Immature natural killer cell (primary cell): Measurements from ENCODE around the gene PIWIL4. TPM values are rescaled to one million over a fixed set of nuclear protein-coding genes. Genes with fewer than 3 reads are reported as not detected.
"Not testable (repeated sequence)": the region's sequence is repeated elsewhere in the genome, so short reads cannot be mapped to it uniquely, and the experiment has no call there.

Experiments
- DNase-seq, 3 donors: peaks; one replicate each; pipeline ENCODE4 v3.0.0; 2022; ENCODE audit warnings: mixed read lengths in 1 of 3
- H3K27ac Mint-ChIP-seq, 6 donors: one replicate each; pipeline ENCODE4 v1.8.0; 2020; ENCODE audit warnings: mixed read lengths in 6 of 6, mild to moderate bottlenecking in 5 of 6, inconsistent platforms in 4 of 6, moderate library complexity in 3 of 6
- H3K27me3 Mint-ChIP-seq, 3 donors: one replicate each; pipeline ENCODE4 v1.8.0; 2020 to 2021; ENCODE audit warnings: low read depth in 3 of 3, mild to moderate bottlenecking in 3 of 3, mixed read lengths in 3 of 3, moderate library complexity in 3 of 3, inconsistent platforms in 1 of 3
- H3K36me3 Mint-ChIP-seq, 3 donors: one replicate each; pipeline ENCODE4 v1.8.0; 2020; ENCODE audit warnings: mixed read lengths in 3 of 3, inconsistent platforms in 2 of 3, mild to moderate bottlenecking in 2 of 3
- H3K4me1 Mint-ChIP-seq, 2 donors: one replicate each; pipeline ENCODE4 v1.8.0; 2020; ENCODE audit warnings: inconsistent platforms in 2 of 2, mild to moderate bottlenecking in 2 of 2, mixed read lengths in 2 of 2, moderate library complexity in 1 of 2
- H3K4me3 Mint-ChIP-seq, 5 donors: one replicate each; pipeline ENCODE4 v1.8.0; 2020; ENCODE audit warnings: mild to moderate bottlenecking in 5 of 5, mixed read lengths in 5 of 5, inconsistent platforms in 3 of 5, moderate library complexity in 3 of 5
- H3K9me3 Mint-ChIP-seq, 6 donors: one replicate each; pipeline ENCODE4 v1.8.0; 2020; ENCODE audit warnings: mild to moderate bottlenecking in 6 of 6, mixed read lengths in 6 of 6, inconsistent platforms in 4 of 6, moderate library complexity in 3 of 6
- polyA plus RNA-seq, 3 donors: library from polyadenylated mRNA; unstranded; fragments of 300-500 nt; fragmentation: Illumina TruSeq; gene quantifications; one replicate each; pipeline ENCODE4 v1.2.3, GENCODE V29; 2021

PIWIL4 gene
- polyA plus RNA-seq, 3 donors from 2014 or later = 0.85 TPM; not detected in 2

DNA sequence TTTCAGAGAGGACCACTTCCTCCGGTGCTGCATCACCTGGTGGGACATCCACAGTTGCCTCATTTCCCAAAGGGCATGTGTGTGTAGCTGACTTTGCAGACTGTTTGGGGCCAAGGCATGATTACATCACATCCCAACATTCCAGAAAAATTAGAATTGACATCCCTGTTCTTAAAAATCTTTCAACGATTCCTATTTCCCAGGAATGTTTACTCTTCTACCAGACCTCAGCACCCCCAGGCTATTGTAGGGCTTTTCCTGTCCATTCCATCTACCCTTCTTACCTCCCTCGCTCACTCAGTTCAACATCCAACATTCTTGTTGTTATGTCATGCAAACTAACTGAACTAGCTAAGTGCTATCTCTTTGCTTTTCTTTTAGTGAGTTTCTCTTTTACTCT, 37.3 kb downstream of the PIWIL4 start:
- peaks cover 0 to 3% (median 0%) of the 10 kb centered on the region in 6 donors for H3K9me3 Mint-ChIP-seq
- H3K36me3 Mint-ChIP-seq = peaks cover 0 to 5% (median 3%) of the 10 kb centered on the region in 3 donors
- no peak overlapping the region for H3K4me3 Mint-ChIP-seq
- no peak overlapping the region for H3K27ac Mint-ChIP-seq
- H3K27me3 Mint-ChIP-seq = no peaks in the 10 kb centered on the region
- no peaks in the 10 kb centered on the region for H3K4me1 Mint-ChIP-seq
- DNase-seq = no peak

DNA sequence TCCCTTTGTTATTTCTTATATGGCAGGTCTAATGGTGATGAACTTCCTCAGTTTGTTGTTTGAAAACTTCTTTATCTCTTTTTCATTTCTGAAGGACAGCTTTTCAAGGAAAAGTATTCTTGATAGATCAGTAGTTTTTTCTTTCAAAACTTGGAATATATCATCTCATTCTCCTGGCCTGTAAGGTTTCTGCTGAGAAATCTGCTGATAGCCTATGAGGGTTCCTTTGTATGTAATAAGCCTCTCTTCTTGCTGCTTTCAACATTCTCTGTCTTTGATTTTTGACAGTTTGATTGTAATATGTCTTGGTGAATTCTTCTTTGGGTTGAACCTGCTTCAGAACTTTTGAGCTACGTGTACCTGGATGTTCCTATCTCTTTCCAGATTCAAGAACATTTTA, 46.0 kb downstream of the PIWIL4 start:
- DNase-seq = no peak
- Mint-ChIP-seq H3K27me3 (peaks cover 0 to 2% (median 0%) of the 10 kb centered on the region in 3 donors), H3K9me3 (peaks cover 15 to 40% (median 28%) of the 10 kb centered on the region in 6 donors), H3K27ac (no peak overlapping the region), H3K36me3 (peaks cover 20 to 28% (median 25%) of the 10 kb centered on the region in 3 donors), H3K4me1 (no peaks in the 10 kb centered on the region), H3K4me3 (no peak overlapping the region)

DNA sequence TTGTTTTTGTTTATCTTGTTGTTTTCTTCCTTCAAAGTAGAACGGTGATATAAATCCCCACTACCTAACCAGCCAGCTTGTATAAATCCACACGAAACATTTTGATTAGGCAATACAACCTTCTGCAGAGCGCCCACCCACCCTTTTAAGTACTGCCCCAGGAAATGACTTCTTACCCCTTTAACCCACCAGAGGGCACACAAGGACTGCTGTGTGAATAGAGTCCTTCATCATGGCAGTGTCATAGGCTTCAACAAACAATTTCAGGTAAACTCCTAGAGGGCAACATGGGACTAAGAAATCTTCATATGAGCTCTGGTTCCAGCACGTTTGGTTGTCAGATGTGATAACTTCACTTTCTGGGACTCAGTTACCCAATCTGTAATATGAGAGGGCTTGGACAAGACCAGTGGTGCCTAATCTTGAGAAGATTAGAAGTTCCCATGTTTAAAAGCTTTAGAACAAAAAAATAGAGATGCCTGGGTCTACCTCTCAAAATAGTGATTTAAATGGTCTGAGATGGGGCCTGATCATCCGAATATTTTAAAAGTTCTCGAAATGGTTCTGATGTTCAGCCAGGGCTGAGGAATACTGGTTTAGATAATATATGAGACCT, 56.1 kb downstream of the PIWIL4 start:
- H3K4me1 Mint-ChIP-seq = no peaks in the 10 kb centered on the region
- peak; percentile 19 to 26 (median 22) for DNase-seq
- peaks cover 0 to 10% (median 6%) of the 10 kb centered on the region in 6 donors for H3K9me3 Mint-ChIP-seq
- H3K36me3 Mint-ChIP-seq = peaks cover 5 to 6% (median 6%) of the 10 kb centered on the region in 3 donors
- no peak overlapping the region for H3K4me3 Mint-ChIP-seq
- no peak overlapping the region for H3K27ac Mint-ChIP-seq
- peaks cover 2 to 6% (median 3%) of the 10 kb centered on the region in 3 donors for H3K27me3 Mint-ChIP-seq

DNA sequence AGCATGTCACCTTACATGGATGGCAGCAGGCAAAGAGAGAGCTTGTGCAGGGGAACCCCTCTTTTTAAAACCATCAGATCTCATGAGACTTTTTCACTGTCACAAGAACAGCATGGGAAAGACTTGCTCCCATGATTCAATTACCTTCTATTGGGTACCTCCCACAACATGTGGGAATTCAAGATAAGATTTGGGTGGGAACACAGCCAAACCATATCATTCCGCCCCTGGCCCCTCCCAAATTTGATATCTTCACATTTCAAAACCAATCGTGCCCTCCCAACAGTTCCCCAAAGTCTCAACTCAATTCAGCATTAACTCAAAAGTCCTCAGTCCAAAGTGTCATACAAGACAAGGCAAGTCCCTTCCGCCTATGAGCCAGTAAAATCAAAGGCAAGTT, 58.3 kb downstream of the PIWIL4 start:
- not testable (repeated sequence) for H3K27me3 Mint-ChIP-seq, H3K4me3 Mint-ChIP-seq, H3K9me3 Mint-ChIP-seq, DNase-seq, H3K27ac Mint-ChIP-seq, H3K36me3 Mint-ChIP-seq
- H3K4me1 Mint-ChIP-seq = peaks cover 5 to 10% of the 10 kb centered on the region in 2 donors

DNA sequence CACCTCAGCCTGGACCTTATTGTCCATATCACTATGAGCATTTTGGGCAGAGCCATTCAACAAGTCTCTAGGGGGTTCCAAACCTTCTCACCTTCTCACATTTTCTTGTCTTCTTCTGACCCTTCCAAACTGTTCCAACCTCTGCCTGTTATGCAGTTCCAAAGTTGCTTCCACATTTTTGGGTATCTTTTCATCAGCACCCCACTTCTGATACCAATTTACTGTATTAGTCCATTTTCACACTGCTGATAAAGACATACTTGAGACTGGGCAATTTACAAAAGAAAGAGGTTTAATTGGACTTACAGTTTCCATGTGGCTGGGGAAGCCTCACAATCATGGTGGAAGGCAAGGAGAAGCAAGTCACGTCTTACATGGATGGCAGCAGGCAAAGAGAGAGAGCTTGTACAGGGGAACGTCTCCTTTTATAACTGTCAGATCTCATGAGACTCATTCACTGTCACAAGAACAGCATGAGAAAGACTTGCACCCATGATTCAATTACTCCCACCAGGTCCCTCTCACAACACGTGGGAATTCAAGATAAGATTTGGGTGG, 59.9 kb downstream of the PIWIL4 start:
- peaks cover 5 to 15% of the 10 kb centered on the region in 2 donors for H3K4me1 Mint-ChIP-seq
- not testable (repeated sequence) for H3K27ac Mint-ChIP-seq, H3K9me3 Mint-ChIP-seq, H3K4me3 Mint-ChIP-seq, DNase-seq, H3K27me3 Mint-ChIP-seq, H3K36me3 Mint-ChIP-seq

DNA sequence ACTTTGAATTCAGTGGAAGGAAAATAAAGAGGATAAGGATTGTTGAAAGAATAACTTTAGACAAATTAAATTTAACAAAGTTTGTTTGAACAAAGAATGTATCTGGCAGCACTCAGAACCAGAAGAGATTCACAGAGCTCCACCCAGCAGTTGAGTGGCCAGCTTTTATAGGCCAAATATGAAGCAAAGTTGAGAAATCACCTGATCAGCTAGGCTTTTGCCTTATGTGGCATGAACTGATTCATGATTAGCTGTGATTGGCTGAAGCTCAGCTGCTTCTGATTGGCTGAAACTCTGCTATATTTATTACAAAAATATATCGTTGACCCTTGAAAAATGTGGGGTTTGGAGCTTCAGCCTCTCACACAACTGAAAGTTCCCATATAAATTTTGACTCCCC, 62.6 kb downstream of the PIWIL4 start:
- no peak for DNase-seq
- peaks cover 0 to 10% (median 6%) of the 10 kb centered on the region in 6 donors for H3K9me3 Mint-ChIP-seq
- H3K4me3 Mint-ChIP-seq = peak overlapping the region in 2 of 5 donors; percentile 1 to 51
- peak overlapping the region in 1 of 6 donors; percentile 28 for H3K27ac Mint-ChIP-seq
- H3K27me3 Mint-ChIP-seq = peaks cover 2 to 6% (median 3%) of the 10 kb centered on the region in 3 donors
- peaks cover 0 to 6% (median 6%) of the 10 kb centered on the region in 3 donors for H3K36me3 Mint-ChIP-seq
- peaks cover 5 to 15% of the 10 kb centered on the region in 2 donors for H3K4me1 Mint-ChIP-seq

DNA sequence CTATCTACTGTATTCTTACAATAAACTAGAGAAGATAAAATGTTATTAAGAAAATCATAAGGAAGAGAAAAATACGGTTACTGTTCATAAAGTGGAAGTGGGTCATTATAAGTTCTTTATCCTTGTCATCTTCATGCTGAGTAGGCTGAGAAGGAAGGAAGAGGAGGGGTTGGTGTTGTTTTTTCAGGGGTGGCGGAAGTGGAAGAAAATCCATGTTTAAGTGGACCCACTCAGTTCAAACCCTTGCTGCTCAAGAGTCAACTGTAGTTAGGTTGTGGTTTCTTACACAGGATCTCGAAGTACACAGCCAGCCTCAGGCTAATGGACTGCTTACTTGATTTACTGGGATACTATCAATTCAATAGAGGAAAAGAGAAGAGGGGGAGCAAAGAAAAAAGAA, 63.1 kb downstream of the PIWIL4 start:
- peaks cover 2 to 6% (median 3%) of the 10 kb centered on the region in 3 donors for H3K27me3 Mint-ChIP-seq
- no peak for DNase-seq
- peaks cover 0 to 10% (median 6%) of the 10 kb centered on the region in 6 donors for H3K9me3 Mint-ChIP-seq
- peaks cover 0 to 6% (median 6%) of the 10 kb centered on the region in 3 donors for H3K36me3 Mint-ChIP-seq
- peak overlapping the region in 4 of 6 donors; percentile 3 to 37 (median 28) for H3K27ac Mint-ChIP-seq
- H3K4me1 Mint-ChIP-seq = peaks cover 5 to 15% of the 10 kb centered on the region in 2 donors
- H3K4me3 Mint-ChIP-seq = peak overlapping the region in 3 of 5 donors; percentile 1 to 56 (median 51)

DNA sequence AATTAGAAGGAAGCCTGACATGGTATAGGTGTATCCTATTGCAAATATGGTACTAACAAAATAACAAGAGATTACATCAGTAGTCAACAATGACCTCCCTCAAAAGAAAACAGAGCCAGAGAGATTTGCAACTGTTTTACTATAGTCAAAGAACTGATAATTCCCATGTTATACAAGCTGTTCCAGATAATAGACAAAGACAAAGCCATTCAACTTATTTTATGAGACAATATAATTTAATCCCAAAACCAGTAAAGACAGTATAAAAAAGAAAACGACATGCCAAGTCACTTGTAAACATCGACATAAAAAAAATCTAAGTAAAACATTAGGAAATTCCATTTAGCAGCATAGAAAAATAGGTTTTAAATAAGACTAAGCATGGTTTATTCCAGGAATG, 65.2 kb downstream of the PIWIL4 start:
- Mint-ChIP-seq H3K9me3 (peaks cover 0 to 2% (median under 1%) of the 10 kb centered on the region in 6 donors), H3K36me3 (no peaks in the 10 kb centered on the region), H3K27me3 (peaks cover 0 to 3% (median 2%) of the 10 kb centered on the region in 3 donors), H3K4me1 (peaks cover 5 to 15% of the 10 kb centered on the region in 2 donors), H3K27ac (no peak overlapping the region), H3K4me3 (no peak overlapping the region)
- no peak for DNase-seq

DNA sequence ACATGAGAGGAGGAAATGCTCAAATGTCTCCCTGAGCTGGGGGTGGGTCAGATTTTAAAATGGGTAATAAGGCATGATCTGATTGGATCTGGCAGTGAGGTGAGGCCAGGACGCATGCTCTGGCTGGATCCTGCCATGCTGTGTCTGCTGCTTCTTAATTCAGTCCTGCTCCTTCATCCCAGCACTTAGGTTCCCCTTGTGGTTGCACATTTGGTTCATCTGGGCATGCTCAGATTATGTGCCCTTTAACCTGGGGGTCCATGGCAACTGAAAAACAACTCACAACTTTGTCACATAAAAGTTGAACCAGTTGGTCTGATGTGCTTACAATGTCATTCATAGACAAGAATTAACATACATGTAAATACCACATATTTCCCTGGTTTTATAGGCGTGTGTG, 67.9 kb downstream of the PIWIL4 start:
- Mint-ChIP-seq H3K36me3 (no peaks in the 10 kb centered on the region), H3K27ac (no peak overlapping the region), H3K27me3 (peaks cover 0 to 3% (median 2%) of the 10 kb centered on the region in 3 donors), H3K4me1 (peaks cover 9 to 19% of the 10 kb centered on the region in 2 donors), H3K9me3 (no peaks in the 10 kb centered on the region), H3K4me3 (no peak overlapping the region)
- DNase-seq = no peak

DNA sequence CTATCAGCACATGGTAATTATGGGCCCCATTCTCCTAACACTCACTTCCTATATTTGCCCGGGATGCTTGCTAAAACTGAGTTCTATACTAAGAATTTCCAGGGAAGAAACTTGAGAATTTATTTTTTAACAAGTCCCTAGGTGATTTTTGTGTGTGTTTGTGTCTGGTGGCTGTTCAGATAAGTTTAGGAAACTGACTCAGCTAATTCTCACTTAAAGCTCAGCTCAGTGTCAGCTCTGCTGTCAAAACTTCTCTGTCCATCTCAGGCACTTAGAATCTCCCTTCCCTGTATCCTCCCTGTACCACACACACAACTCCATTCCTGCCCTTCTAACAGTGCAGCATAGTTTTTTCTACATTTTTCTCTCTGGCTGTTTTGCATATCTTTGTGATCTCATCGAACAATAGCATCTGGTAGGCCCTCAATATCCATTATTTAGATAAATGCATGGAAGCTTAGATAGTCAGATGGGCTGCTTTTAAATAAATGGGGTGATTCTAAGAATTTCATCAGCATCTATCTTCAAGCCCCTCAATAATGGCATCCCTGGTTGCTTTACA, 69.3 kb downstream of the PIWIL4 start:
- Mint-ChIP-seq H3K27ac (no peak overlapping the region), H3K4me1 (peaks cover 5 to 11% of the 10 kb centered on the region in 2 donors), H3K4me3 (no peak overlapping the region), H3K27me3 (peaks cover 0 to 3% (median 0%) of the 10 kb centered on the region in 3 donors), H3K9me3 (no peaks in the 10 kb centered on the region), H3K36me3 (no peaks in the 10 kb centered on the region)
- DNase-seq = no peak

DNA sequence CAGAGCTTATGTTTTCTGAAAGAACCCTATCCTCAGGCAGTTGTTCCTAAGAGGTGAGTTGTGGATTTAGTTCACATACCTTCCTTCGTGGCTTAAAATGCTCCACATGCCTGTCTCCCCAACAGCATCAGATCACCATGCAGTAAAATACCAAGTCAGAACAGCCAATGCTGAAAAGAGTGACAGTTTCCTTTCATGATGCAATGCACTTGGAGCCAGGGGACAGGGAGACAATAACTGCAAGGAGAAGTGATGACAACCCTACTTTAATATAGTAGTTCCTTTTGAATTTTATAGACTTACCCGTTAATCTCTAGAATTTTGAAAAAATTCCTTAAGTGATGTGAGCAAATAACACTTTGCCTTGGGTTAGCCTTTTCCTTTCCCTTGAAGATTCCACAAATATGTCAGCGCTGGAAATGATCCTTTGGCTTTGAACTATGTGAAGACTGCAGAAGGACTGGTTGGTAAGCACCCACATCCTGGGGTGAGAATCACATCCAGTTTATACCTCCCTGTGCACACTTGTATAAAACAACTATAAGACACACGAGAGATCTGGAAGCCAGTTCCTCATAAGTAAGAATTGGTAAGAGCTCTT, 71.2 kb downstream of the PIWIL4 start:
- Mint-ChIP-seq H3K27ac (peak overlapping the region in 1 of 6 donors; percentile 15), H3K27me3 (peaks cover 0 to 6% (median 0%) of the 10 kb centered on the region in 3 donors), H3K36me3 (no peaks in the 10 kb centered on the region), H3K4me1 (peaks cover 5 to 11% of the 10 kb centered on the region in 2 donors), H3K4me3 (peak overlapping the region in 1 of 5 donors; percentile 9), H3K9me3 (no peaks in the 10 kb centered on the region)
- no peak for DNase-seq

DNA sequence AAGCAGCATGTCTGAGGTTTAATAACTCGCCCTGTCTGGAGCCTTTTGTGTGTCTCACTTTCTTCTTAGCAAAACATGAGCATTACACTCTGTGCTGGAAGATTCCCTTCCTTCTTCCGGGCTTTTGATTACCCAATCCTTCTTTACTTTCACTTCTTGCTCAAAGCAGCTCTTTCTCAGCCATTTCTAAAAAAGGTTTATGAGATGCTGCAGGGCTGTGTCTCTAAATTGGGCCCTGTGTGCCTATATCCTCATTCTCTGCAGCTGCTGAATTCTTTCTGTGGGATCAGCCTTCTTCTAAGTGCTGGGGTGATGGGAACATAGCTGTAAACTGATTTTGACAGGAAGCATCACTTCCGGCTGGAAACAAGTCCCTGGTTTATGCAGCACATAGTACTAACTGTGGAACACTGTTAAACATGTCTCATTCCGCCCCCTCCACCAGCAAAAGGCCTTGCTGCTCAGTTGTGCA, 71.8 kb downstream of the PIWIL4 start:
- no peaks in the 10 kb centered on the region for H3K9me3 Mint-ChIP-seq
- peak overlapping the region in 3 of 5 donors; percentile 9 to 42 (median 31) for H3K4me3 Mint-ChIP-seq
- no peak for DNase-seq
- H3K36me3 Mint-ChIP-seq = no peaks in the 10 kb centered on the region
- H3K4me1 Mint-ChIP-seq = peaks cover 5 to 11% of the 10 kb centered on the region in 2 donors
- H3K27me3 Mint-ChIP-seq = peaks cover 0 to 6% (median 0%) of the 10 kb centered on the region in 3 donors
- H3K27ac Mint-ChIP-seq = peak overlapping the region in 4 of 6 donors; percentile 3 to 48 (median 18)

DNA sequence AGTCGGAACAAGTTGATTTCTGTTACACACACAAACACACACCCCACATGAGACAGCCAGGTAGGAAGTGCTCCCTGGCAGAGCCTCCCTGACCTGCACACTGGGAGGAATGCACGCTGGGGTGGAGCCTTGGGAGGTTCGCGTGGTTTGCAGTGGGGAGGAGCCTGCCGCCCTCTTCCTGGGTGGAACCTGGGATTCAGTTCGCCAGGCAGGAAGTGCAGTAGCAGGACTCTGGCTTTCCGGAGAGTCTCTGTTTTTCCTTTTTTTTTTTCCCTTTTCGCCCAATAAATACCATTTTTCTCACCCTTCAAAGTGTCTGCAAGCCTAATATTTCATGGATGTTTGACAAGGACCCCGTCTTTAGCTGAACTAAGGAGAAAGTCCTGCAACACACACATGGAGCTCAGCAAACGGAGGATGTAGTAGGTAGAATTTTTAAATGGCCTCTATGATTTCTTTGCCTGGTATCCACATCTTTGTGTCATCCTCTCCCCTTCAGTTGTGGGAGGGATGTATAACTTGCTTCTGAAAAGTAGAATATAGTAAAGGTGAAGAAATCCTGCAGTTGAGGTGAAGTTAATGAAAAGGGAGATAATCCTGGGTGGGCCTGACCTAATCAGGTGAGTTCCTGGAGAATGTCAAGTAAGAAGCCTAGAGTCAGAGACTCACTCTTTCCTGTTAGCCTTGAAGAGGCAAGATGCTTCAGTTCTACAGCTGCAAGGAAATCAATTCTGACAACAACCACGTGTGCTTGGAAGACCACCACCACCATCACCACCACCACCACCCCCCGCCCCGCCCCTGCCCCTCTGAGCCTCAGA, 72.9 kb downstream of the PIWIL4 start:
- peaks cover 5 to 11% of the 10 kb centered on the region in 2 donors for H3K4me1 Mint-ChIP-seq

More for the DNA sequence above, 72.9 kb downstream of the PIWIL4 start:
- no peaks in the 10 kb centered on the region for H3K9me3 Mint-ChIP-seq
- H3K27me3 Mint-ChIP-seq = peaks cover 0 to 6% (median 2%) of the 10 kb centered on the region in 3 donors
- H3K4me3 Mint-ChIP-seq = no peak overlapping the region
- H3K36me3 Mint-ChIP-seq = no peaks in the 10 kb centered on the region
- DNase-seq = no peak
- H3K27ac Mint-ChIP-seq = no peak overlapping the region
